Activated T-cell treated with anti-CD3 and anti-CD28 coated beads, Interleukin-2, amount 50 U/mL, for 1 hour (primary cell): ENCODE results near the gene PGF.

Experiments used
- DNase-seq: peaks from one replicate; pipeline ENCODE4 v3.0.0-alpha.2; 2020

PGF gene

DNA sequence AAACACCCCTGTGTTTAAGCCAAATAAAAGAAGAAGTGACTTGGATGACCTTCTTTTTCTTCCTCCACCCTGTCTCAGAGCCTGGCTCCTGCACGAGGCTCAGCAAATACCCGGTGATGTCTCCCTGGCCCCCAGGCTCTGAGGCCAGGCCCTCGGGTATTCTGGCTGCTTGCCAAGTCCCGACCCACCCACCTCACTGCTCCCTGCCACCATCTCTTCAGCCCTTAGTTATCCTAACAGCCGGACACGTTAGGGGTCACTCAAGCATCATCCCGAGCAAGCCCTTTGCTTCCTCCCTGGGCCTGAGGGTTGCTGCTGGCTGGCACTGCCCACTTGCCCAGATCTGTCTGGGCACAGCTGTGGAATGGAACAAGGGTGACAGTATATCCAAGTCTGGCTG, 39.6 kb downstream of the PGF start:
- no peak for DNase-seq

DNA sequence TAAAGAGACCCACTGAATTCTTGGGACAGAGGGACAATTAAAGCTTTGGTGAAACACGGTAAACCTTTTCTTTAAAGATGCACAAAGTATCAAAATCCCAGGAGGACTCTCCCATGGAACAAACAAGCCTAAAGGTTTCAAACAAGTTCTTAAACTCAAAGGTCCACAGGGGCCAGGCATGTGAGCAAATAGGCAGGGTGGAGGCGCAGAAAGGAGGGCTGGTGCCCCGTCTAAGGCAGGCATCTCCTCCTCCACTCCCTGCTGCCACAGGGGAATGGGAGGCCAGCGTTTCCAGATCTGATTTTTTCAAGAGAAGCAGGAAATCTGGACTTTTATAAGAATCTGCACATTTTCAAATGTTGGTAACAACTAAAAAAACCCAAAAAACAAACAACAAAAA, 40.0 kb downstream of the PGF start:
- no peak for DNase-seq

DNA sequence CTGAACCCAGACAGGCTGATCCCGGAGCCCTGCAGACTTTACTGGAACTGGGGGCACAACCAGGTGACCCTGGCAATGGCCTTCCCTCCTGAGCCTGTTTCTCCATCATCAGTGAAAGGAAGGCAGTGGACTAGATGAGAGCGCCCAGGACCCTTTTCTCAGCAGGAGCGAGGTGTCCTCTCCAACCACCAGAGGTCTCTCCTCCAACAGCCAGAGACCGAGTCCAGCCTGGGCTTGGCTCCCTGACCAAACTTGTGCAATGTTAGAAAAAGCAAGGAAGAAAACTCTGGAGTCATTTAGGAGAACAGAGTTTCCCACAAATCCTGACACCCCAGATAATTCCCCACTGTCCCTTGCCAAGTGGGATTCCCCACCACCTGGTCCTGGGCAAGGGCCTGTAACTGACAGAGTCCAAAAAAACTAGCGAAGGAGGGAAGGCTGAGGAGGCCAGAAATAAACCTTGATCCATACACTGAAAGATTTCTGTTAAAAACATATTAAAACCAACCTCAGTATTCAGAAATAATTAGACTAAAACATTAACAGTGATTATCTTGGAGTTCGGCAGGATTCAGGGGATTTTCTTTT, 41.3 kb downstream of the PGF start:
- DNase-seq: no peak

DNA sequence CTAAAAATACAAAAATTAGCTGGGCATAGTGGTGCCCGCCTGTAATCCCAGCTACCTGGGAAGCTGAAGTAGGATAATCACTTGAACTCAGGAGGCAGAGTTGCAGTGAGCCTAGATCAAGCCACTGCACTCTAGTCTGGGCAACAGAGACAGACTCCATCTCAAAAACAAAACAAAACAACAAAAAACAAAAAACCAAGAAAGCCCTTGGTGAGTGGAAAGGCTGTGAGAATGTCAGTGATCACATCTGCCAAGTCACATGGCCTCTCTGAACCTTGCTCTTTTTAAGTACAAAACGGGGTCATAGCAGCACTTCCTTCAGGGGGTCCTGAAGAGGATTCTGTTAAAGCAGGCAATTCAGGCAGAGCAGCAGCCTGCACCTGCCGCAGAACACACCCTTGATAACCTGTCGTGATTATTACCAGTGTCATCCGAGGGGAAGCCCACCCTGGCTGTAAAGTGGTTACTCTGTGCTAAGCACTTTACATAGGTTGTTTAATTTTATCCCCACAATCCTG, 41.9 kb downstream of the PGF start:
- no peak for DNase-seq

DNA sequence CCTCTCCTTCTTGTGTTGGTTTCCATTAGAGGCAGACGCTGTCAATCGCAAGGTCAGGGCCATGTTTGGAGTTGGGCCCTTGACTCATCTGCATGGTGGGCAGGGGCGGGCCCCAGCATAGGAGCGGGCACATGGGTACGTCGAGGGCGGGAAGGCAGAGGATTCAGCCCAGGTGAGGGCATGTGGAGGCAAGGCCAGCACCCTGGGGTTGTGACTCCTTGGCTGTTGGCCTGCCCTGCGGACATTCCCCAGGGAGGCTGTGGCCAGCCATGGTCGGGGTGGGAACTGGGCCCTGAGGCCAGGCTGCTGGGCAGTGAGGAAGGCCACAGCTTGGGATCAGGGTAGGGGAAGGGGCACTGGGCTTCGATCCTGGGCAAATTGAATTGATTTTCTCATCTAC, 42.6 kb downstream of the PGF start:
- no peak for DNase-seq

DNA sequence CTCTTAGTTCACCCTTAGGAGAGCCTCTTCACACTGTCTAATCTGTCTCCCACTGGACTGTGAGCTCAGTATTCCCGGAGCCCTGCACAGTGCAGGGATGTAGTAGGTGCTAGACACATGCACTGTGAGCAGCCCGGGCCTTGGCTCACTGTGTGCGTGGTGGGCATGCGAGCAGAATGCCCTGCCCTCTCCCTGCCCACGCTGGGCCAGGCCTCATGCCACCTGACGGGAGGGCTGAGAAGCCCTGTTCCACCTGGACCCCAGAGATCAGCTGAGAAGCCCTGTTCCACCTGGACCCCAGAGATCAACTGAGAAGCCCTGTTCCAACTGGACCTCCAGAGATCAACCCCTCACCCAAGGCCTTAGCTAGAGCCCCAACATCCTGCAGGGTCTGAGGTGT, 43.3 kb downstream of the PGF start:
- no peak for DNase-seq

DNA sequence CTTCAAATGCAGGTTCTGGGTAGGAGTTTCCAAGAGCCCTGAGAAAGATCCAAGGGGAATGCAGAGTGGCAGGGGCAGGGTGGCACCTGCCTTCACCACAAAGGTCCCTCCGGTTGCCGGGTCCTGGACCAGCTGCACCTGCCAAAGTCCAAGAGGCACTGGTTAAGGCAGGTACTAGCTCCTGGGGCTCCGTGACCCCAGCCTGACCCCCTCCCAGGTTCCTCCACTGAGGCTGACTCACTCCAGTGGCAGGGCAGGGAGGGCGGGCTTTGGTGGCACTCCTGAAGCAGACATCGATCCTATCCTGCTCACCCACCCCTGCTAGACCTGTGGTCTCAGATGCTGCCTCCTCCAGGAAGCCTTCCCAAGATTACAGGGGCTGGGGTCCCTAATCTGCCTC, 43.7 kb downstream of the PGF start:
- no peak for DNase-seq

DNA sequence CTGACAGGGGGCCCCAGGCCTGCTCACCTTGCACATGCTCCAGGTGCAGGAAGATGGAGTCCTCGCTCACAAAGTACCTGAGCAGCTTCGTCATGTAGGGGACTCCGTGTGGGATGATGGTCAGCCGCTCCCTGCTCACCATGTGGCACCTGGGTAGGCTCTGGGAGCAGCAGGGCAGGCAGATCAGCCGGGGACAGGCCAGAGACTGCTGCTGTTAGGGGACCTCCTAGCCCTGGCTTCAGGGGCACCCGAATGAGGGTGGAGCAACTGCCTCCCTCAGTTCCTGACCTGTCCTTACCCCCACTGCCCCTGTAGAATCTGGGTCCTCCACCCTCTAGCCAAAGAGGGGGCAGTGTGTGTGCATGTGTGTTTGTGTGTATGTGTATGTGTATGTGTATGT, 44.2 kb downstream of the PGF start:
- DNase-seq: no peak

DNA sequence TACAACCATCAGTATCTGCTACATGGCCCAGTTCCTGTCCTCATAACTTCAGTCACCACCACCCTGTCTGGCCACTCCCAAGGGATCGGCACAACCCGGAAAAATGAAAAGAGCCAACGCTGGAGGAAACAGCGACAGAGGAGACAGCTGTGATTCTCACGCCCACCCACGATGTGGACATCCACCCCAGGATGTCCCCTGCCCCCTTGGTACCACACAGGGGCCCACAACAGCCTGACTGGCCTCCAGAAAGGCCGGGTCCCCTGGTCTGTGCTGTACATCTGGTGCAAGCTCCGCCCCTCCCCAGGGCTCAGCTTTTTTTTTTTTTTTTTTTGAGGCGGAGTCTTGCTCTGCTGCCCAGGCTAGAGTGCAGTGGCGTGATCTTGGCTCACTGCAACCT, 44.8 kb downstream of the PGF start:
- no peak for DNase-seq

DNA sequence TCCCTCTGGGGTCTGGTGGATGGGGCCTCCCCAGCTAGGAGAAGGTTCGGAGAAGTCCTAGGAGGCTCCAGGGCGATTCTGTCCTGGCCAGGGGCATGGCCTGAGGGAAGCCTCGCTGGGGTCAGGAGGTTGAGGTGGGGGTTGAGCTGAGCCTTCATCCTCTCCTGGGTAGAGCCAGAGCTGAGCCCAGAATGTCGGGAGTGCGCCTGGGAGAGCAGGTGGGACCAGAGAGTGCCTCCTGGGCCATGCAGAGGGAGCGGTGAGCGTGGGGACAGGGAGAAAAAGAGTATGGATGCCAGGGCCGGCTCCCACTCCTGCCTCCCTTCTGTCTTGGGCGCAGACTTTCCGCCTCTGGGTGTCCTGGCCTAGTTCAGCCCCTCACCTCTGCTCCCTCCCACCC, 45.5 kb downstream of the PGF start:
- no peak for DNase-seq

DNA sequence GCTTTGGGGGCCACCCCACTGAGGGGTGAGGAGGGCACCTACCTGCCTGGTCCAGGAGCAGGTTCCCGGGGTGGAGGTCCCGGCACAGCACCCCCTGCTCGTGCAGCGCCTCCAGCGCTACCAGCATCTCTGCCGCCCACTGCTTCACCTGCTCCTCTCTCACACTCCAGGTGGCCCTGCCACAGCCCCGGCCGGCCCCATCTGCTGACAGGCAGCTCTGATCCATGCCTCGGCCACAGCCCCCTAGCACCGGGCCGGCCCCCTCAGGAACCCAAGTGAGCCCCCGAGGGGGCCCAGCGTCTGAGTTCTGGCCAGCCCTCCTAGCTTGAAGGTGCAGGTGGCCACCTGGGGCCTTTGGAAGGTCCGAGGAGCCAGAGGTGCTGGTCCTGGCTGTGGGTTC, 45.9 kb downstream of the PGF start:
- DNase-seq: no peak

DNA sequence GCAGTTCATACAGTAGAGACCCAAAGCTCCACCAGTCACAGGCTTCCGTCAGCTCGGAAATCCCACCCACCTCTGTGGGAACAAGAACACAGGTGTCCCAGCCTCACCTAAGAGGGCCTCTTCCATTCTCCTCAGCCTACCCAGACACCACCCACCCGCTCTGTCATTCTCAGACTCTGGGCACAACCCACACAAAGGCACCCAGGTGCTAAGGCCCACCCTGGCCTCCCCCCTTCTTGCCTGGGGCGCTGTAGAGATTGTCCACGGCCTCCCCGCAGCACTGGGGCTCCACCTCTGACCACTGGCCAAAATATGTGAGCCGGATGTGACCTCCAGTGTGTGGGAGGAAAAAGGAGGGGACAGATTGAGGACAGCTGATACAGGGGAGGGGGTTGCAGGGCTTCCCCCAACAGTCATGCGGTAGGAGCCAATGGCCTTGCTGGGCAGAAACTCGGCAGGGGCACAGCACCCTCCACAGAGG, 46.5 kb downstream of the PGF start:
- DNase-seq: no peak

DNA sequence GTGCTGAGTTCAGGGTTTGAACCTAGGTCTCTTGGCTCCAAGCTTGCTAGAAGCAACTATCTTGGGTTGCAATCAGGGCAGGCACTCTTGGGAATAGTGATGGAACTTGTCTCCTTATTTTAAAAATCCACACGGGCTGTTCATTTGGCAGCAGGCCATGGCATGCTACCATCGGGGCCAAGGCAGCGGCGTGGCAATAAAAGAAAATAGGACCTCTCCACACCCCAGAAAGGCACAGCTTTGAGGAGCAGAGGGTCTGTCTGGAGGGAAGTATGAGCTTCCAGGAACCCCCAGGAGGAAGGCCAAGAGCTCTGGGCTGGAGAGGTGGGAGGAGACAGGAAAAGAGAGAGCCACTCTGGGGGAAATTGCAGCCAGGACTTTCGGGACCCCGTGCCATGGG, 47.7 kb downstream of the PGF start:
- no peak for DNase-seq

DNA sequence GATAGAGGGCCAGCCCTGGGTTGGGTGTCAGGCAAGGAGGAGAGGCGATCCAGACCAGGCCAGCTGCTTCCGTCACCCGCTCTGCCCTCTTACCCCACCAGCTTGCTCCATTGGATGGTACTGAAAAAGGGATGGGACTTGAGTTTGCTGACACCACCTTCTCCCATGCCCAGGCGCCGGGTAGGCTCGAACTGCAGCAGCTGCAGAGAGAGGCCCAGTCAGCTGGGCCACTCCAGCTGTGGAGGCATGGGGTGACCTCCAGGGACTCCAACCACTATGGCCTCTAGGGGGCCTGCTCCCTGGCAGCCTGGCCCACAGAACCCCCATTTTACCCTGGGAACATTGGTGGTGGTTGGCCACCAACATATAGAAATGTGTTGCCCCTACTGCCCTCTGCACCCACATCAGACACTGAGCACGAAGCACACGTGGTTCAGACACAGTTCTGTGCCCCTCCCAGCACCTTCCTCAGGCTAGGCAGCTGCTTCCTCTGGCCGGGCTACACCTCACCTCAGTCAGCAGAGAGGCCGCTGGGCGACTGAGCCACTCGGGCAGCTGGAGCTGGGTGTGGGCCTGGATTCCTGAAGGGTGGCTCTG, 48.4 kb downstream of the PGF start:
- no peak for DNase-seq

DNA sequence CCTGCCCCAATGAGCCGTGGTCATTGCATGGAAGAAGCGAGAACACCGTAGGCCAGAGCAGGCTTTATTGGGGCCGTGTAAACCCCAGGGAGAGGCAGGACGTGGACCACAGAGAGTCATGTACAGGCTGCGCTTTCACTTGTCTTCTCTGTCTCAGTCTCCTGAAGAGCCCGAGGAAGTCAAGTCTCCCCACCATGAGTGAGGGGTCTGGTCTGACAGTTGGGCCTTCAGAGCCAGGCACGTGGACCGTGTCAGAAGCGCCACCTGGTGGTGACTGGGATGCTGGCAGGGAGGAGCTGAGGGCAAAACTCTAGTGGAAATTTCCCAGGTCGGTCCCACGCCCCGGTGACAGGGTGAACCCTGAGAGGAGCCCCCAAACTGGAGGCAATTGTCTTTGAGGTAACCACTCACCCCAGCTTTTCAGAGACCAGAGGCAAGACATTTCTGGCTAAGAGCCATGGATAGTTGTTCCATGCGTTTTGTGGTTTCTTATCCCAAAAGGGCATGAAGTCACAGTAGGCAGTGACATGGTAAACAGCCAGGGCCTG, 49.7 kb downstream of the PGF start:
- DNase-seq: peak; percentile 85

DNA sequence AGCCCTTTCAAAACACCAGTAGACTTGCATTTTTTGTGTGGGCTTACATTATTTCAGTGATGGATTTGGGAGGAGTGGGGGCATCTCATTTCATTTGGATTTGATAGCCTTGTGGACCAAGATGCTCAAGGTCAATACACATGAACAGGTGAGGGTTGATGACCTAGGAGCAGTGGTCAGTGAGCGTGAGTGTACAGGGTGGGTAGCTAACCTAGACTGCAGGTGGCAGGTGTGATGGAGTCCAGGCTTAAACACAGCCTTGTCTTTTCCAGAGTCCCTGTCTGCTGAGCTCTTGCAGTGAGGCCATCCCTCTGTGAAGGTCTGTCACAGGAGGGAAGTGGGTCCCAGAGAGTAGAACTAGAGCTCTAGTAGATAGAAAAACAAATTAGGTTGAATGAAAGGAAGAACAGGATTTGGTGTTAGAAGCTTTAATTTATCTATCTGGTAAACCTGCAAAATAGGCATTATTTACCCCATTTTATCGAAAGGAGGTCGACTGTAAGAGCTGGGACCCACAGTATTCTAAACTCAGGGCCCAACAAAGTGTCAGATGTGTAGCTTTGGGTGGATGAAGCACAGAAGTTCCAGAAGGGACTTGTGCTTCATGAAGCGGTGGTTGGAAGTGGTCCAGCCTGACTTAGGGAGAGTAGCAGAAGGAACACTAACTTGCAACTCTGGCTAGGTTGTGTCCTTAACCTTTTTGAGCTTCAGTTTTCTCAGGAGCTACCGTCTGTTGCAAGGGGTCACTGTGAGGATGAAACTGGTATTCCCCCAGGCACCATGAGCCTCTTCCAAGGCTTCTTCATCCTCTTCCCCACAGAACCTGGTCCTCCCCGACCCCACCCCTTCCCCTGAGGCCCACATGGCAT, 50.5 kb downstream of the PGF start:
- no peak for DNase-seq

DNA sequence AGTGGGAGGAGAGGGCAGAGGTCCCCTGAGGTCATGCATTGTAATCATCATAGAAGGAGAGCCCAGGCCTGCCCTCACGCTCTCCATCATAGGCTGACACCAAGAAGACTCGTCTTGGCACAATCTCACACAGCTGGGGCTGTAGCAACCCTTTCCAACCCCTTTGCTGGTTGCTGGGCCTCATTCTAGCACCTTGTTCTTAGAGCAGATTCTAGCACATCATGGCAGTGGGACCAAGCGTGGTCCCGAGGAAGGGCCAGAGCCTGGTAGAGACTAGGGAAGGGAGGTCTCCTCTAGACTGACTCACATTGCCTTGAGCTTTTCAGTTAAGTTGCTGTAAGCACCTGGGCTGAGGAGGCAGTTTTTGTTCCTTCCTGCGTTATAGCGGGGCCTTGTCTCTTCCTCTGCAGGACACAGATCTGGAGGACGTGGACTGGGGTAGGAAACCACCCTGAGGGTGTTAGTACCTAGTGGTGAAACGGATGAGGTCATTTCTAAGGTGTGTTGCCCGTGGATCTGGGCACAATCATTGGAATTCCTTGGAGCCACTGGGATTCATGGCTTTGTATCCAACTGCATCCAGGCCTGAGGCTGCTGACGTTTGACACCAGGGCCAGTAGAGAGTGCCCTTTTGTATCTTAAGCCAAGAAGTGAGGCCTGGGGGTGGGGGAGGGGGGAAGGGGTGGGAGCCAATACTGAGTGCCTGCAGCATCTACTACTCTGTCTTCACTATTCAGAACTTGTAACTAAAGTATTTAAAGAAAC, 52.3 kb downstream of the PGF start:
- no peak for DNase-seq

DNA sequence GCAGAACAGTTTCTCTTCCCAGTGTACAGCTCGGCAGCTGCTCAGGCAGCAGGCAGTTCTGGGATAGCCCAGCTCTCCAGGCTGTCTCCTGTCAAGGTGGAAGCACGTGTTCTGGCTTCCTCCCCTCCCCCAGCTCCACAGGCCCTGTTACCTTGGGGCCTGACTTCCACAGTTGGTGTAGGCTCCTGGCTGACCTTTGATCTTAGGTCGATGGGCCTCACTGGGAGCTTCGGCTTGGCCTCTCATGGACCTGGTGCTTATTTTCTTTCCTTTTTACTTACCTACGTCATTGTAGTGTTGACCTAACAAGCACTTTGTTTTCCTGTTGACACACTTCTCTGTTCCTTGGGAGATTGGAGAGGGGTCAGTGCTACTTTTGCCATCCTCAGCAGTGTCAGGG, 56.7 kb downstream of the PGF start:
- no peak for DNase-seq

DNA sequence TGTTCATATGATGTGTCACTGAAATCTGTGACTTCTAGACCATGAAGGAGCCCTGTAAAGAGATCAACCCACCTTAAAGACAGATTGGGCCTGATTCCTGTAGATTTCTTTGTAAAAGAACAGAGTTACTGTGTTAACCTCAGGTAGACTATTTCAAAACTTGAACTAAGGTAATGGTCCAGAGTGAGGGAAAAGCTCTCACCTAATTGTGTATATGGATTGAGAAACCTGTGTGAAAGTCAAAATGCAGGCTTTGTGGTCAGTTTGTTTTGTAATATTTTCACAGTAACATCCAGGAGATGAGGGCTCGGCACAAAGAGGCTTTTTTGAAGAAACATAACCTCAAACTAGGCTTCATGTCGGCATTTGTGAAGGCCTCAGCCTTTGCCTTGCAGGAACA, 57.3 kb downstream of the PGF start:
- no peak for DNase-seq

DNA sequence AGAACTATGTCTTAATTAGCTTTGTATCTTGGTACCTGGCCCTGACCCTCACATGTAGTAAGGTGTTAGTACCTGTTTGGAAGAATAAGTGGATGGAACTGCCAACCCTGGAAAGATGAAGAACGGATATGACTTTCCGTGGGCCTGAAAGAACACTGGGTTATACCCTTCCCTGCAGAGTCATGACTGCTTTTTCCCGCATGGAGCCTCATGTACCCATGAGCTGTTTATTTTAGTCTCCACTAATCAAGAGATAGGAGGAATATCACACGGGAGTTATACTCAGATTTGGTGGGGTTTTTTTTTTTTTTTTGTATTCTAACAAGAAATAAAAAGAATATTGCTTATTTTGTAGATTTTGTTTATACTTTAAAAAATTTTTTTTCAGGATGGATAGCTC, 57.8 kb downstream of the PGF start:
- DNase-seq: no peak

DNA sequence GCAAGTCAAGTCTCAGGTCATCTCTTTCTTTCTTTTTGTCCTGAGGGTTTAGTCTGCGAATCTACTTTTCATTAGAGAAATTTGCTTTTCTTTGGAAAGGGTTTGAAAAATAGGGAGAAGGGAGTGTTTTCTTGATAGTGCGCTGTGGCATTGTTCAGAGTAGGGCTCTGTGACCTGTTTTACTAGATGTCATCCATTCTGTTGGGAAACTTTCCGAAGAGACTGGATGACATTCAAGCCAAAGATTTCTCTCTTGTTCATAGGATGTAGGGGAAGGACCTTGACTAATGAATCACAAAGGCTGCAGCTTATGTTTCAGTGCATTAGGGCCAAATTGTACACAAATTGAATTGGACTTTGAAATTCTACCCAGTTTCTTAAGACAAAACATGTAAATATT, 59.0 kb downstream of the PGF start:
- no peak for DNase-seq

DNA sequence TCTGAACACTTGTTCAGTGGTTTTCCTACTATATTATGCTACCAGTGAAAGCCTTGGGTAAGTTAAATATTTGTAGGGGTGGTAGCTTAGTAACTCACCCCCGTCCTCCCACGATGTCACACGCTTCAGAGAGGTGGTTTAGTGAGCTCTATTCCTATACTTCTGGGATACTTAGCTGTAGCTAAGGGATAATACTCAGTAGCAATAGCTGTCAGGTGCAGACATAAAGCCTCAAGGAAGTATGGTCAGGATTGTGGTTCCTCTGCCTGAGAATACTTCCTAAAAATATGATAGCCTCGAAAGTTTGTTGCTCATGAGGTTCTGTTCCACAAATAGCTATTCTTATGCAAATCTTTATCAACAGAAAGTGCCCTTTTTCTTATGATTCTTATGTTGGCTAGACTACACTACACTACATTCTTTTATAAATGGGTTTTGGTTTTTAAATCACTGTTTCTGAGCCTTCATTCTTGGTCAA, 61.7 kb downstream of the PGF start:
- DNase-seq: no peak

DNA sequence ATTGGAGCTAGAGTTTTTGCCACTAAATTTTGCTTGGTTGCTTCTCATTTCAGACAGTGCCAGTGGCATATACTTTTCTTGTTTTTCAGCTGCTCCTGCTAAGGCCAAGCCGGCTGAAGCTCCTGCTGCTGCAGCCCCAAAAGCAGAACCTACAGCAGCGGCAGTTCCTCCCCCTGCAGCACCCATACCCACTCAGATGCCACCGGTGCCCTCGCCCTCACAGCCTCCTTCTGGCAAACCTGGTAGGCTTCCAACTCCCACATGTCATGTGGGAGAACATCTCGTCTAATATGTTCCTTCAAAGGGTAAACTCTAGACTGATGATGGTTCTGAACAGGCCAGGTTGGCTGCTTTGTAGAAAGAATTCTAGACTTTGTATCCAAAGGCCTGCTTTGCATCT, 62.7 kb downstream of the PGF start:
- DNase-seq: no peak
